GM12873 (cell line): ENCODE data around the gene ADGB.

ENCODE experiments used
- TF ChIP-seq, protein P1 (sequence below): IDR thresholded peaks from 2 replicates; pipeline ENCODE4 v1.5.1; 2012; ENCODE audit warnings: low read depth, mild to moderate bottlenecking, moderate library complexity, low read length, control low read depth; ENCODE audit not compliant: insufficient read depth; ENCODE audit errors: missing control alignments

Gene ADGB

DNA sequence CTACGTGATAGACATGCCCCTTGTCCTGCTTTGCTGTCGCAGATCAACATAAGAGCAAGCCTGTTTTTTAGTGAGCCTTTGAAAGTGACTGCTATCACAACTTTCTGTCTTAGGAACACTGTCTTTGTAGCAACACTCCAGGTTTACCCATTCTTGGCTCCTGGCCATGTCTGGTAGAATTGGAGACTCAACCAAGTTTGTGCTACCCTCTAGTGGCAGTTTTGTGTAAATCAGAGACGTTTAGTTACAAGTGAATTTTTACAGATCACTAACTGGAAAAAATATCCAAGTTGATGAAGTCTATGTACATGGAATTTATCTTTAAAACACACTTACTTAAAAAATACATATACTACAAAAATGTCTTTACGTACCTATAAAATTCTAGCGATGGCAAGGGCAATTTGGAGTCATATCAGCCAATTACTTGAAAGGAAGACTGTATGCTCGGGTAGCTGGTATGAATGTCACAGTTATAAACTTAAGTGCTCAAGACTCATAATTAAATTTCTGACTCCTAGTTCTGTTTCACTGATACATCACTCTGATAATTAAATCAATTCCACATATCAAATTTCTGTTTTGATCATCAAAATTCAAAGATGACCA is 101.4 kb downstream of the ADGB start:
- TF ChIP-seq, protein P1, sequence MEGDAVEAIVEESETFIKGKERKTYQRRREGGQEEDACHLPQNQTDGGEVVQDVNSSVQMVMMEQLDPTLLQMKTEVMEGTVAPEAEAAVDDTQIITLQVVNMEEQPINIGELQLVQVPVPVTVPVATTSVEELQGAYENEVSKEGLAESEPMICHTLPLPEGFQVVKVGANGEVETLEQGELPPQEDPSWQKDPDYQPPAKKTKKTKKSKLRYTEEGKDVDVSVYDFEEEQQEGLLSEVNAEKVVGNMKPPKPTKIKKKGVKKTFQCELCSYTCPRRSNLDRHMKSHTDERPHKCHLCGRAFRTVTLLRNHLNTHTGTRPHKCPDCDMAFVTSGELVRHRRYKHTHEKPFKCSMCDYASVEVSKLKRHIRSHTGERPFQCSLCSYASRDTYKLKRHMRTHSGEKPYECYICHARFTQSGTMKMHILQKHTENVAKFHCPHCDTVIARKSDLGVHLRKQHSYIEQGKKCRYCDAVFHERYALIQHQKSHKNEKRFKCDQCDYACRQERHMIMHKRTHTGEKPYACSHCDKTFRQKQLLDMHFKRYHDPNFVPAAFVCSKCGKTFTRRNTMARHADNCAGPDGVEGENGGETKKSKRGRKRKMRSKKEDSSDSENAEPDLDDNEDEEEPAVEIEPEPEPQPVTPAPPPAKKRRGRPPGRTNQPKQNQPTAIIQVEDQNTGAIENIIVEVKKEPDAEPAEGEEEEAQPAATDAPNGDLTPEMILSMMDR, result peak; percentile 70

DNA sequence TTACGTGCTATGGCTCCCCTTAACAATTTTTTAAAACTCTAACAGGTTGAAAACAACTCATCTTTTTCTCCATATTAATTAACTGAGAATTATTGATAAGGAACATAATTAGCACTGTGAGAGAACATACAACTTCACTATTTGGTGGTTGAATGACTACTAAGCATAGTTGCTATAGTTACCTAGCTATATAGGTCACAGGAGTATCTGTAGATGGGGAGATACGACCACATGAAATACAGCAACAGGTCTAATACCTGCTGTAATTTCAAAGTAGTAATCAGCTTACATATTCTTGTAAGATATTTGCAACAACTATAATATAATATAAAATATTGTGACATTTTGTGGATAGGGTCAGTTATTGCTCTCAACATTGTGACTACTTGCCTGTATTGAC is 102.9 kb downstream of the ADGB start:
- TF ChIP-seq, protein P1, result no peak

DNA sequence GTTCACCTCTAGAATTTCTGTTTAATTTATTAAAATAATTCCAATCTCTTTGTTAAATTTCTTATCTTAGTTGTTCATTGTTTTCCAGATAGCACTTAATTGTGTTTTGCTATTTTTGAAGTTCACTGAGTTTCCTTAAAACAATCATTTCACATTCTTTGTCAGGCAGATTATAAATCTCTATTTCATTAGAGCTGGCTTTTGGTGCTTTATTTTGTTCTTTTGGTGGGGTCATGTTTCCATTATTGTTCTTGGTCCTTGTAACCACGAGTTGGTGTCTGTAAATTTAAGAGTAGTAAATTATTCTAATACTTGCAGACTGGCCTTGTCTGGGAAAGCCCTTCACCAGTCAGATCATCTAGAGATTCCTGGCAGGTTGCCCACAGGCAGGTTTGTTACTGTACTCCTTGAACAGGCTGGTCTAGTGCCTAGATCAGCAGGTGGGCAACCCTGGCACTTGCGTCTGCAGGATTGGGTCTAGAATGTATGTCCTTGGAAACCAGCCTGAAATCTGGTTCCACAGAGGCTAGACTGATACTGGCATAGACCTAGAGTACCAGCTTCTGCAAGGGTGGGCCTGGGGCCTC is 110.4 kb downstream of the ADGB start:
- TF ChIP-seq, protein P1, result no peak

DNA sequence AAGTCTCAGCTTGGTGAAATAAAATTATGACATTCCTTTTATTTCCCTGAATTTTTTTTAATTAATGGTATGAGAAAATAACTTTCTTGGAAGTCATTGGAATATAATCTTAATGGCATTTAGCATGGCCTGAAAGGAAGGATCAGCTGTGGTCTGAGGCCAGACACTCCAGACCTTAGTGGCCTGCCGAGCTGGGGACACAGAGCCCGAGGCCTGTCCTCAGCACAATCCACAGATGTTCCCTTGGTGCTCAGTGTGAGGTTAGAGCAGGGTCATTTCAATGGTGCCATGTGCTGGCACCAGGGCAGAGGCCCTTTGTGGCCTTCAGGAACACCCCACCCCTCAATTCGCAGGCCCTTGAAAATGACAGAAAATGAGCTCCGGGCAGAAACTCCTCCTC is 120.6 kb downstream of the ADGB start:
- TF ChIP-seq, protein P1, result no peak

DNA sequence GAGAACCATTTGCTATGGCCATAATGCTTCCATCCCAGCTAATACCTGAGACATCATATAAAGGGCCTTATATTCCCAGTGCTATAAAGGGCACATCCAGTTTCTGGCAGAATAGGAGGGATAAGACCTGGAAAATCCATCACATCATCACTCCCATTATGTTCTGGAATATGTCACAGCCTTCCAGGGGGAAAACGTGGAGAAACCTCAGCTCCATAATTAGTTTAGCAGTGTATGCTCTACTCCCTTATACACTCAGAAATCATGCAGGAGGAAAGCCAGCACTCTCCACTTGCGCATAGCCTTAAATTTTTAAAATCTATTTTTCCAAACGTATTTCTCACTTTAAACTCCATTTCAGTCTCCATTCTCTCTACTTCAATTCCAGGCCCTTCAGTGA is 140.9 kb downstream of the ADGB start:
- TF ChIP-seq, protein P1, result no peak

DNA sequence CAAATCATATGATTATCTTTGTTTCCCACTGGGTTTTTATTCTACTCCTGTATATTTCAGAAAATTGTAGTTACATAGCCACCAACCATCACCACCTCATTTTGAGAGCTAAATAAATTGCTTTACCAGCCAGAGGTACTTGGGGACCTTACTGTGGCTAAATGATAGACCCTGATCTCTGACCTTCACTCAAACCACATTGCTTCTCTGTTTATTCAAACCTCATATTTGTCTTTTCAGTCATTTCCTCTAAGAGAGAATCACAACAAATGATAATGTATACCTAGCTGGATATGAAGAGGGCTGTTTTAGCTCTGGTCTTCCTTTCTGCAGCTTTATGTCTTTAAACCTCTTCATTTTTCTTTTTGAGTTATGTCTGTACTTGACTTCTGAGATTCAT is 142.8 kb downstream of the ADGB start:
- TF ChIP-seq, protein P1, result no peak

DNA sequence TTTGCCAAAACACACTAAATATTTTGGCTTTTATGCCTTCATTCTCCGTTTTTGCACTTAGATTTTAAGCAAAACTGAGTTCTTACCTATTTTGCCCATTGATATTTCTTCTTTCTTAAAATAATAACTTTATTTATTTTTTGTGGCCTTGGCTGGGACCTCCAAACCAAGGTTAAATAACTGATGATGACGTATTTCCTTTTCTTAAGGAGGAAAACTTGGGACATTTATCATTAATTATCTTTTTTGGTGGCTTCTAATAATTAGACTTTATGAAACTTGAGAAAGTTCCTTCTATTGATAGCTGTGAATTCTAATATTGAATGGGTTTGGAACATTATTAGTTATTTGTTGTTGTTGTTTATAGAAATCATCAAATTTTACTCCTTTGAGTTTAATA is 154.5 kb downstream of the ADGB start:
- TF ChIP-seq, protein P1, result no peak

DNA sequence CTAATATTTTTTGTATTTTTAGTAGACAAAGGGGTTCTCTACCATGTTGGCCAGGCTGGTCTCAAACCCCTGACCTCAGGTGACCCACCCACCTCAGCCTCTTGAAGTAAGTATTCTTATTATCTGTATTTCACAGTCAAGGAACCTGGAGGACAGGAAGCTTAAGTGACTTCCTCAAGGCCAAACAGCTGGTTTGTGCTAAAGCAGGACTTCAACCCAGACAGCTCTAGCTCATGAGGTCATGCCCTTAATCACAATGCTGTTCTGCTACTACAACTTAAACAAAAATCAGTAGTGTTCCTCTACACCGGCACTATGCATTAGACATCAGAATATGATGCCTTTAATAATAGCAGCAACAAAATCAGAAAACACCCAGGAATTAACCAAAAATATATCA is 168.9 kb downstream of the ADGB start:
- TF ChIP-seq, protein P1, result no peak
